HG03442 (cell line): Measurements from ENCODE around the gene CDH2.
"Not testable (repeated sequence)": the region's sequence is repeated elsewhere in the genome, so short reads cannot be mapped to it uniquely, and the experiment has no call there.

ENCODE experiments used
- ATAC-seq: cut with Tn5 transposase; IDR thresholded peaks from one replicate; pipeline ENCODE4 v1.9.1; 2021; ENCODE audit warnings: mild to moderate bottlenecking, moderate library complexity; ENCODE audit not compliant: unreplicated experiment

Gene CDH2

GRCh38 chr18:27942706-27943105, 234.2 kb downstream of the CDH2 start:
- ATAC-seq: no peak

GRCh38 chr18:27931535-27931934, 245.4 kb downstream of the CDH2 start:
- no peak for ATAC-seq

GRCh38 chr18:27922780-27923179, 254.2 kb downstream of the CDH2 start:
- ATAC-seq: no peak

- ATAC-seq: no peak
Measured at GRCh38 chr18:27921904-27922751, 254.8 kb downstream of the CDH2 start.

- no peak for ATAC-seq
Measured at GRCh38 chr18:27921392-27921791, 255.5 kb downstream of the CDH2 start.

- ATAC-seq: no peak
Measured at GRCh38 chr18:27920836-27921235, 256.1 kb downstream of the CDH2 start.

GRCh38 chr18:27906189-27906588, 270.7 kb downstream of the CDH2 start:
- ATAC-seq: not testable (repeated sequence)

- no peak for ATAC-seq
Measured at GRCh38 chr18:27903906-27904305, 273.0 kb downstream of the CDH2 start.

GRCh38 chr18:27901424-27902226, 275.3 kb downstream of the CDH2 start:
- ATAC-seq: no peak
